ENCODE results near the gene PDE4B.

GRCh38 chr1:66360285-66360724, 567.6 kb downstream of the PDE4B start:
- TF ChIP-seq POLR2AphosphoS5 (IDR thresholded peaks at IDR 0.05): no peak
- no peak for TF ChIP-seq EP300 (IDR thresholded peaks at IDR 0.05)

All from esophagus muscularis mucosa (tissue), 3 donors.